ENCODE results near the gene STK32C. TPM values are rescaled to one million over a fixed set of nuclear protein-coding genes. Genes with fewer than 3 reads are reported as not detected.
A peak's percentile ranks its signal among the peaks of the same experiment; 100 is the strongest.

STK32C gene
- total and polyA plus RNA-seq, 7 donors, result 3.6 to 11.7 (median 6.6) TPM

DNA sequence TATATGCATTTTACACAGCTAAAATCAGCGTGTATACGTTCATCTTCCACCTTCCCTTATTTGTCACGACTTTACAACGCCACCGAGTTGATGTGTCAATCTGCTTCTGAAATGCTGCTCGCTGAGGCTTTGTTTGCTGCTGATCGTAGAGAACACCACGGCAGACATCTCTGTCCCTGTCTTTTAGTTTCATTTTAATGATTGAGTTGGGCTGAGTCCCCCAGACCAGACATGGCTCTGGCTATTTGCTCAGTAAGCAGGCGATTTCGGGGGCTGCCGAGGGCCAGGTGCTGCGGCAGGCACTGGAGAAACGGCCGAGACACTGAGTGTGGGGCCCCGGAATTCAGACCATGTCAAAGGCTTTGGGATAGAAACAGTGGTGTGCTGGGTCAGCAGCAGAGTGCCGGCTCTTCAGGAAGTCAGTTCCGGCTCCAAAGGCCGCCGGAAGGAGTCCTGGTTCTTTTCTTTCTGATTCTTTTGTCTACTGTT is 29.2 kb upstream of the STK32C start:
- ATAC-seq (no peak), DNase-seq (no peak)
- WGBS, 3 donors, result 70 to 76% (median 71%) methylated on average over 19 of the region's 19 CpGs
- Histone ChIP-seq H3K36me3 (ENCODE audit: insufficient read depth in 1 of 2, low read depth in 1 of 2) (peaks cover 0 to 5% of the 10 kb centered on the region in 2 donors), H3K9me3 (no peaks in the 10 kb centered on the region), H3K4me1 (peaks cover 7% of the 10 kb centered on the region), H3K27me3 (ENCODE audit: insufficient read depth in 3 of 3, low read length in 2 of 3) (no peaks in the 10 kb centered on the region), H3K27ac (no peak overlapping the region), H3K4me3 (peak overlapping the region; percentile 54)
- TF ChIP-seq, protein P1, sequence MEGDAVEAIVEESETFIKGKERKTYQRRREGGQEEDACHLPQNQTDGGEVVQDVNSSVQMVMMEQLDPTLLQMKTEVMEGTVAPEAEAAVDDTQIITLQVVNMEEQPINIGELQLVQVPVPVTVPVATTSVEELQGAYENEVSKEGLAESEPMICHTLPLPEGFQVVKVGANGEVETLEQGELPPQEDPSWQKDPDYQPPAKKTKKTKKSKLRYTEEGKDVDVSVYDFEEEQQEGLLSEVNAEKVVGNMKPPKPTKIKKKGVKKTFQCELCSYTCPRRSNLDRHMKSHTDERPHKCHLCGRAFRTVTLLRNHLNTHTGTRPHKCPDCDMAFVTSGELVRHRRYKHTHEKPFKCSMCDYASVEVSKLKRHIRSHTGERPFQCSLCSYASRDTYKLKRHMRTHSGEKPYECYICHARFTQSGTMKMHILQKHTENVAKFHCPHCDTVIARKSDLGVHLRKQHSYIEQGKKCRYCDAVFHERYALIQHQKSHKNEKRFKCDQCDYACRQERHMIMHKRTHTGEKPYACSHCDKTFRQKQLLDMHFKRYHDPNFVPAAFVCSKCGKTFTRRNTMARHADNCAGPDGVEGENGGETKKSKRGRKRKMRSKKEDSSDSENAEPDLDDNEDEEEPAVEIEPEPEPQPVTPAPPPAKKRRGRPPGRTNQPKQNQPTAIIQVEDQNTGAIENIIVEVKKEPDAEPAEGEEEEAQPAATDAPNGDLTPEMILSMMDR (IDR thresholded peaks at IDR 0.05), result no peak
- intact Hi-C loops (cut with DNase I), result no loop called here

DNA sequence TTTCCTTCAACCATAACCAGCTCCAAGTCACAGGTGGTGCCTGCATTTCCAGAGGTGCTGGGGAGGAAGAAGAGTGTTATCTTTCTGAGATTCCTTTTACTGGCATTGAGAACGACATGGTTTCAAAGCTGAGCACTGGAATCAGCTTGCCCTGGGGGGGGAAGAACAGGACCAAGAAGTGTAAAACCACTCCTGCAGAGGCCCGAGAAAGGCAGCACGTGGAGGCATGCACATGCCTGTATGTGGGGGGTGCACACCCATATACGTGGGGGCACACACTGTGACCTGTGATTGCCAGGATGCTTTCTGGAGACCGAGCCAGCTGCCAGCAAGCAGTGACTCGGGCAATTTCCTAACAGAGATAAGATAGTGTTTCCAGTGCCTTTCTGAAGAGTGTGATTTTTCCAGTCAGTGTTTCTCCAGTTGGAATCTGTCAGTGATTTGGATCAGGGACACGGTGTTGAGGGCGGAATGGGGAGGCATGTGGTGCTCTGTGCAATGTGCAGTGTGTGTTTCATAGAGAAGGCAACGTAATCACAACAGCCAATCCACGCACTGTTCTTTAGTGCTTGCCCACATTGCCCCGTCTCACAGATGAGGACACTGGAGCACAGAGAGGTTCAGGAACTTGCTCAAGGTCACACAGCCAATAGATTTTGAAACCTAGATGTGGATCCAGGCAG is 28.5 kb upstream of the STK32C start:
- 74 to 76% (median 74%) methylated on average over 11 of the region's 11 CpGs for WGBS, 3 donors
- Histone ChIP-seq H3K9me3 (no peaks in the 10 kb centered on the region), H3K4me1 (peaks cover 7% of the 10 kb centered on the region), H3K36me3 (ENCODE audit: insufficient read depth in 1 of 2, low read depth in 1 of 2) (peaks cover 0 to 5% of the 10 kb centered on the region in 2 donors), H3K27ac (no peak overlapping the region), H3K27me3 (ENCODE audit: insufficient read depth in 3 of 3, low read length in 2 of 3) (no peaks in the 10 kb centered on the region), H3K4me3 (no peak overlapping the region)
- TF ChIP-seq, protein P1 (IDR thresholded peaks at IDR 0.05), result no peak
- no peak for ATAC-seq
- intact Hi-C loops (cut with DNase I), result no loop called here
- DNase-seq, result no peak

DNA sequence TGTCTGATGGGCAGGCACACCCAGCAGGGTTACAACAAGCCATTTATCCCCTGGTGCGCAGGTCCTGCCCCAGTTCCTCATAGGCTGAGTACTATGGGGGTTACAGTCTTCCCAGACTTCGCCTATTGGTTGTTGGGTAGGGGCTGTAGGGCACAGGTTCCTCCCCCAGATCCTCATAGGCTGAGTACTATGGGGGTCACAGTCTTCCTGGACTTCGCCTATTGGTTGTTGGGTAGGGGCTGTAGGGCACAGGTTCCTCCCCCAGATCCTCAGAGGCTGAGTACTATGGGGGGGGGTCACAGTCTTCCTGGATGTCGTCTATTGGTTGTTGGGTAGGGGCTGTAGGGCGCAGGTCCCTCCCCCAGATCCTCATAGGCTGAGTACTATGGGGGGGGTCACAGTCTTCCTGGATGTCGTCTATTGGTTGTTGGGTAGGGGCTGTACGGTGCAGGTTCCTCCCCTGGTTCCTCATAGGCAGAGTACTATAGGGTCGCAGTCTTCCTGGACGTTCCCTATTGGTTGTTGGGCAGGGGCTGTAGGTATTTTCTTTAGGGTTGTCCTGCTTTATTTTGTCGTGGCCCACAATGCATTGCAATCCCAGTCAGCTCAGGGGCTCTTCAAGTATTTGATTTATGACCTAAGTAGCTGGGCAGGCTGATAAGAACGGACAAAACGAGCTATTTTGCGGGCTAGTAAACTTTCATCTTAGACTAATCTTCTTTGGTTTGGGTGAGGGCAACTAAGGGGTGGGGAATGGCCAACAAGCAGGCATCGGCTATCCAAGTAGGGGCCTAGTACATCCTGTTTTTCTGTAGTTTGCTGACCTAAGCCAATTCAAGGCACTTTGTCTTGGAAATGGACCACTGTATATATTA is 27.7 kb upstream of the STK32C start:
- H3K4me1 ChIP-seq, result peaks cover 11% of the 10 kb centered on the region
- DNase-seq (no peak), ATAC-seq (no peak)
- TF ChIP-seq, protein P1 (IDR thresholded peaks at IDR 0.05), result no peak
- H3K27me3 ChIP-seq (ENCODE audit: insufficient read depth in 3 of 3, low read length in 2 of 3), result no peaks in the 10 kb centered on the region
- intact Hi-C loops (cut with DNase I), result no loop called here
- 86 to 89% (median 86%) methylated on average over 14 of the region's 14 CpGs for WGBS, 3 donors
- H3K4me3 ChIP-seq, result no peak overlapping the region
- peaks cover 0 to 5% of the 10 kb centered on the region in 2 donors for H3K36me3 ChIP-seq (ENCODE audit: insufficient read depth in 1 of 2, low read depth in 1 of 2)
- H3K9me3 ChIP-seq, result no peaks in the 10 kb centered on the region
- H3K27ac ChIP-seq, result no peak overlapping the region

DNA sequence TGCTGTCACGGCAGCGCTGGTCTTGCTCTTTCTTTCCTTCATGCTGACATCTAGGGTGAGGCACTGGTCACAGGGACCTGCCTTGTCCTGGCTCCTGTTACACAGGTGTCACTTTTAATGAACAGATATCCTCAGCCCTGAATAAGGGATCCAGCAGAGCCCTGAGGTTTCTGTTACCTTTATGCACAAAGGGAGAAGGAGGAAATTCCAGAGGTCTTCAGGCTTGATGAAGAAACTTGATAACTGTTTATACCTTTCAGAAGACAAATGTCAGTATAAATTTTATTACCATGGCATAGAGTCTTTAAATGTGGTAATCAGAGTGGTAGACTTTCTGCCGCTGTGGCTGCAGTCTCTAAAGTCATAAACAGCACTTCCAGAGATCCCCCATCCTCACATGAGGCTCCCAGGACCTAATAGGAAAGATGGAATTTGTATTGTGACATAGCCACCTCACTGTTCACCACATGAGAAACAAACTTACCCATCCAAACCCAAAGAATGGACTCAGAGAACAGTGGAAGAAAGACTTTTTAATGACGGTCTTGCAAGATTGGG is 27.0 kb upstream of the STK32C start:
- Histone ChIP-seq H3K4me1 (peaks cover 18% of the 10 kb centered on the region), H3K36me3 (ENCODE audit: insufficient read depth in 1 of 2, low read depth in 1 of 2) (peaks cover 0 to 5% of the 10 kb centered on the region in 2 donors), H3K27me3 (ENCODE audit: insufficient read depth in 3 of 3, low read length in 2 of 3) (no peaks in the 10 kb centered on the region), H3K9me3 (no peaks in the 10 kb centered on the region), H3K27ac (no peak overlapping the region), H3K4me3 (no peak overlapping the region)
- DNase-seq (no peak), ATAC-seq (no peak)
- intact Hi-C loops (cut with DNase I), result no loop called here
- TF ChIP-seq, protein P1 (IDR thresholded peaks at IDR 0.05), result no peak
- 89 to 92% (median 90%) methylated on average over 4 of the region's 4 CpGs for WGBS, 3 donors
